ENCODE measurements around the gene TCF3.
"Not testable (repeated sequence)": the region's sequence is repeated elsewhere in the genome, so short reads cannot be mapped to it uniquely, and the experiment has no call there.

The TCF3 gene

DNA sequence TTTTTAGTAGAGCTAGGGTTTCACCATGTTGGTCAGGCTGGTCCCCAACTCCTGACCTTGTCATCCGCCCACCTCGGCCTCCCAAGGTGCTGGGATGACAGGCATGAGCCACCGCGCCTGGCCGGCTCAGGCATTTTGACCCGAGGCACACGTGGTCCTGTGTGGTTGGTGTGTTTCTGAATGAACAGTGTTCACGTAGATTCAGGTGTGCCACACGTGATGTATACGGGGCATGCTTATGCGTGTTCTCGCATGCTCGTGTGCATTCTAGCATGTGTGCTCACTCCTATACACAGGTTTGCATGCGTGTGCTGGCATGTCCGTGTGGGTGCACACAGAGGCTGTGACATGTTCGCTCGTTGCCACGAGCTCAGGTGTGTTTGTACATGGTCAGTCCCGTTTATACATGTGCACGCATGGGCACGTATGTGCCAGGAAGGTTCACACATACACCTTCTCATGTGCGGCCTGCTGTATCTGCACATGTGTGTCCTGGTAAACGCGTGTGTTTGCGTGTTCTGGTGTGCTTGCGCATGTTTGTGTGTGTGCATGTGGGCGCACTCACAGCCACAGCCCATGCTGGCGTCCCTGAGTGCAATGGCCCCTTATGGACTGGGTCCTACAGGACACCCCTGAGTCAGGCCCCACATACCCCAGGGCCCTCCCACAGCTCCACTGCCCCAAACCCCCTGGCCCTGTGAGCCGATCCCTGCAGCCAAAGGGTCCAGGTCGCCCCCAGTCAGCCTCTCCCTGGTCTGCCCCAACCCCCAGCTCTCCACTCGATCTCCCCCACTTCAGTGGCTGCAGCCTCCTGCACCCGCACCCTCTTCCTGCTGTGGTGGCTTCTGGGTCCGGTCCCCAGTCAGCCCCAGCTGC, 20.6 kb upstream of the TCF3 start:
- DNase-seq (ENCODE audit: low read depth), result no peak

DNA sequence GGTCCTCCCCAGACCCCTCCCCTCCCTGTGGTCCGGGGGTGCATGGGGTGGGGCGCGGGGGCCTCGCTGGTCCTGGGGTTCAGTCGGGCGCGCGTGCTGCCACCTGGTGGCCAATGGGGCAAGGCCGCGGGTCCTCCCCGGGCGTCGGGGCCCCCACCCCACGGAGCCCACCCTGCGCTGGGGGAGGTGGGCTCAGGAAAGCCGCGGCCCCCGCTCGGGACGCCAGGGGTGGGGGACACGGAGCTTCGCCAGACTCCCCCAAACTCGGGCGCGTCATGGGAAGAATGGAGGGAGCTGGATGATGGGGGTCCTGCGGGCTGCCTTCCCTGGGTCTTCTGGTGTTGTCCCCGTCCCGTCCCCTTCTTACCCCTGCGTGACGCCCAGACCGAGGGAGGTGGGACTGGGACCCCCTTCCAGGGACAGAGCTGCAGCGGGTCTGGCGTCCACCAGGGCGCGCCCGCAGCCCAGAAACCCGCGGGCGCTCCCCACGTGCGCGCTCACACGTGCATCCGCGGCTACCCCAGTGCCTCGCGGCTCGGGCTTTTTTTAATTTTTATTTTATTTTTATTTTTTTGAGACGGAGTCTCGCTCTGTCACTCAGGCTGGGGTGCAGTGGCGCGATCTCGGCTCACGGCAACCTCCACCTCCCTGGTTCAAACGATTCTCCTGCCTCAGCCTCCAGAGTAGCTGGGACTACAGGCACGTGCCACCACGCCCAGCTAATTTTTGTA, 19.8 kb upstream of the TCF3 start:
- DNase-seq (ENCODE audit: low read depth), result no peak

DNA sequence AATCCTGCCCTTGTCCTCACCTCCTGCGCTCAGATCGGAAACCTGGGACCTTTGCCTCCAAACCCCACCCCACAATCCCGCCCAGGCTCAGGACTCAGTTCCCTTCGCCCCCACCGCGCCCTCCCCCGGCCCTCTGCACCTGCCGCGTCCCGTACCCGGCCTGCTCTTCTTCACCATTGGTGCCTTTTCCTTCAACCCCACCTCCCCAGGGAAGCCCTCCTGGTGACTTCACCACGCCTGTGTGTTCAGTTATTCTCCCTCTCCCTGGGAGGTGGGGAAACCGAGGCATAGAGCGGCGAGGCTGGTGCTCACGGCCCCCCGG, 19.3 kb upstream of the TCF3 start:
- no peak for DNase-seq (ENCODE audit: low read depth)

DNA sequence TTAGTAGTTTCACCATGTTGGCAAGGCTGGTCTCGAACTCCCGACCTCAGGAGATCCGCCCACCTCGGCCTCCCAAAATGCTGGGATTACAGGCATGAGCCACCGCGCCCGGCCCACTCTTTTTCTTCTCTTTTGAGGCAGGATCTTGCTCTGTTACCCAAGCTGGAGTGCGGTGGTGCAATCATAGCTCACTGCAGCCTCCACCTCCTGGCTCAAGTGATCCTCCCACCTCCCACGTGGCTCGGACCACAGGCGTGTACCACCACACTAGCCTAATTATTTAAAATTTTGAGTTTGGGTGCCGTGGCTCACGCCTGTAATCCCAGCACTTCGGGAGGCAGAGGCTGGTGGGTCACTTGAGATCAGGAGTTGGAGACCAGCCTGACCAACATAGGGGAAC, 18.3 kb upstream of the TCF3 start:
- DNase-seq (ENCODE audit: low read depth), result not testable (repeated sequence)

DNA sequence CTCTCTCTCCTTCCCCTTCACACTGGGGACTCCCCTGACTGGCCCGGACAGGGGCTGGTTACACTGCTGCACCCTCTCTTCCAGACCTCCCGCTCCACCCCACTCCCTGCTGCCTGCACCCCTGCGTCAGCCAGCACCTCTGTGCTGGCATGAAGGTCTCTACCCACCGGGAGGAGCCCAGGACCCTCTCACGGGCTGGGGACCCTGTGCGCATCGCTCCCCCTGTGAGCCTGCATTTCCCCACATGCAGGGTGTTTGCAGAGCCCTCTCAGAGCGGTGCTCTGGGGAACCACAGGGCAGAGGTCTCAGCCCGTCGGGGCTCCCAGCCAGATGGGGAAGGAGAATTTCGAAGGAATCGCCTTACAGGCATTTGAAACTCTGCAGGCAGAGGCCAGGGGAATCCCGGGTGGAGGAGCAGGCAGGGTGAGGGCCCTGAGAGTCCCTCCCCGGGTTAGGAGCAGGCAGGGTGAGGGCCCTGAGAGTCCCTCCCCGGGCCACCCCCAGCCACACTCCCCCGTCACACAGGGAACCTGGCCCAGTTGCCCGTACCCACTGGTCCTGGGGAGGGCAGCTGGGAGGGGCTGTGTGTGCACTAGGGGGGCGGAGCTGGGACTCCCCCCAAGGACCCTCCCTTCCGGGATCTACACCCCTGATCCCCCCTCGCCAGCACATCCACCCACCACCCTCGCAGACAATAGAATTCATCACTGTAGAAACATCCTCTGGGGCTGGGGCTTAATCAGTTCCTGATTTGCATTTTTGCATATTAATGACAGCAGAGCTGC, 16.3 kb upstream of the TCF3 start:
- DNase-seq (ENCODE audit: low read depth), result no peak

DNA sequence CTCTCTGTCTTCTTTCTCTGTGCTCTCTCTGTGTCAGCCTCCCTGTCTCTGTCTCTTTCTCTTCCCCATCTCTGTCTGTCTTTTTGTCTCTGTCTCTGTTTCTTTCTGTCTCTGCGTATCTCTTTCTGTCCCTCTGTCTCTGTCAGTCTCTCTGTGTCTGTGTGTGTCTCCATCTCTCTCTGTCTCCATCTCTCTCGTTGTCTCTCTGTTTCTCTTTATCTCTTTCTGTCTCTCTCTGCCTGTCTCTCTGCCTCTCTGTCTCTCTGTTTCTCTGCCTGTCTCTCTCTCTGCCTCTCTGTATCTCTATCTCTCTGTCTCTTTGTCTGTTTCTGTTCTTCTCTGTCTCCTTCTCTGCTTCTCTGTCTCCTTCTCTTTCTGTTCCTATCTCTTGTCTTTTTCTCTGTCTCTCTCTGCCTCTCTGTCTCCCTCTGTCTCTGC, 15.7 kb upstream of the TCF3 start:
- DNase-seq (ENCODE audit: low read depth), result no peak

DNA sequence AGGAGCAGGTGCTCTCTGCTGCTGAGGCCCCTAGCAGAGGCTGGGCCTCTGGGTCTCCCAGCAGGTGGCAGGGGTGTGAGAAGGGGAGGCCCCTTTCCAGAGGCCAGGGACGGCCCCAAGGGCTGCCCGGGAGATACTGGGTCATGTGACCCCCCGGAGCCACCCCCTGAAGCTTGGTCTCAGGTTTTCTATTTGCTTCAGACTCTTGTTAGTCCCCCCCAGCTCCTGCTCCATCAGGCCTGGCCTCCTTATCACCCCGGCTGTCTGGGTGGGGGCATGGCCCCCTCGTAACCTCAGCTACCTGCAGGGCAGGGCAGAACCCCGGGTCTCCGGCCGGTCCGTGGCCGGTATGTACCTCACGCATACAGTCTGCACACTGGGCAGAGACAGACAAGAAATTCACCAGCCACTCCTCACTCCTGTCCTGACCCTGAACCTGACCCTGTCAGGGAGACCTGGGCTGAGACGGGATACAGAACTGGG, 13.2 kb upstream of the TCF3 start:
- DNase-seq (ENCODE audit: low read depth), result no peak

DNA sequence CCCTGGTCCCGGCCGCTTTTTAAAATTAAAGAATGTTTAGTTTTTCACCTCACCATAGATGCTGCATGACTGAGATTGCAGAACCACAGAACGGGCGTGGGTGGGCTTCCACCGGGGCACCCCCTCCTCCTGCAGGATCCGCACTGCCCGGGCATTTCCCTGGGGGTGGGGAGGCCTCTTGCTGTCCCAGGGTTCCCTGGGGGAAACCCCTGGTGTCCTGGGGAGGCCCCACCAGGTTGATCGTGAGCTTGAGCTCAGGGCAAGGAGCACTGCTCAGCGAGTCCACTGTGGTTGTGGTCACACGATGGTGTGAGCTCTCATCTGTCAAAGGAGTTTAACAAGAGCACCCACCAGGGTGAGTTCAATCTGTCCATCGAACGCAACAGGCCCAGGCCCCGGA, 11.4 kb upstream of the TCF3 start:
- no peak for DNase-seq (ENCODE audit: low read depth)

DNA sequence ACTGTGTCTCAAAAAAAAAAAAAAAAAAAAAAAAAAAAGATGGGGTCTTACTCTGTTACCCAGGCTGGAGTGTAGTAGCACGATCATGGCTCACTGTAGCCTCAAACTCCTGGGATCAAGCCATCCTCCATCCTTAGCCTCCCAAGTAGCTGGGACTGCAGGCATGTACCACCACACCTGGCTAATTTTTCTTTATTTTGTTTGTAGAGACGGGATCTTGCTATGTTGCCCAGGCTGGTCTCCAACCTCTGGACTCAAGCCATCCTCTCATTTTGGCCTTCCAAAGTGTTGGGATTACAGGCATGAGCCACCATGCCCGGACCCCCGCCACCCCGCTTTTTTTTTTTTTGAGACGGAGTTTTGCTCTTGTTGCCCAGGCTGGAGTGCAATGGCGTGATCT, 10.8 kb upstream of the TCF3 start:
- not testable (repeated sequence) for DNase-seq (ENCODE audit: low read depth)

DNA sequence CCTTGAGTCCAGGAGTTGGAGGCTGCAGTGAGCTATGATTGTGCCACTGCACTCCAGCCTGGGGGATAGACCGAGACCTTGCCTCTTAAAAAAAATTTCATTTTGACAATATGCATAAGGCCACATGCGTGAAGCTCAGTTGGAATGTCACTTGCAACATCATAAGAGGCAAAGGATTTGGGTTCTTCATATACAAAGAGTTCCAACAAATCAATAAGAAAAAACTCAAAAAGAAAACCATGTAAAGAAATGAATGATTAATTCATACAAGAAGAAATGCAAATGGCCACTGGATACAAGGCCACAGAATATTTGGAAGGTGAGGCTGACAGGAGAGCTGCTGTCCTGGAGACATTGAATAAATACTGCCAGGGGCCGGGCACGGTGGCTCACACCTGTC, 9.6 kb upstream of the TCF3 start:
- DNase-seq (ENCODE audit: low read depth), result no peak

DNA sequence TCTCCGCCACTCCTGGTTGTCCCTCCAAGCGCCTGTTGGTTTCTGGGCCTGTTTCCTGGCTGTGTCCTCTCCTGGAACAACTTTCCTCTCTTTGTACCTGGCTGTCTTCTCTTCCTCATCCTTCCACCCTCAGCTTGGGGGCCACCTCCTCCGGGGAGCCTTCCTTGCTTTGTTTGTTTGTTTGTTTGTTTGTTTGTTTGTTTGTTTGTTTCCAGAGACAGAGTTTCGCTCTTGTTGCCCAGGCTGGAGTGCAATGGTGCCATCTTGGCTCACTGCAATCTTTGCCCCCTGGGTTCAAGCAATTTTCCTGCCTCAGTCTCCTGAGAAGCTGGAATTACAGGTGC, 6.6 kb upstream of the TCF3 start:
- DNase-seq (ENCODE audit: low read depth), result no peak

DNA sequence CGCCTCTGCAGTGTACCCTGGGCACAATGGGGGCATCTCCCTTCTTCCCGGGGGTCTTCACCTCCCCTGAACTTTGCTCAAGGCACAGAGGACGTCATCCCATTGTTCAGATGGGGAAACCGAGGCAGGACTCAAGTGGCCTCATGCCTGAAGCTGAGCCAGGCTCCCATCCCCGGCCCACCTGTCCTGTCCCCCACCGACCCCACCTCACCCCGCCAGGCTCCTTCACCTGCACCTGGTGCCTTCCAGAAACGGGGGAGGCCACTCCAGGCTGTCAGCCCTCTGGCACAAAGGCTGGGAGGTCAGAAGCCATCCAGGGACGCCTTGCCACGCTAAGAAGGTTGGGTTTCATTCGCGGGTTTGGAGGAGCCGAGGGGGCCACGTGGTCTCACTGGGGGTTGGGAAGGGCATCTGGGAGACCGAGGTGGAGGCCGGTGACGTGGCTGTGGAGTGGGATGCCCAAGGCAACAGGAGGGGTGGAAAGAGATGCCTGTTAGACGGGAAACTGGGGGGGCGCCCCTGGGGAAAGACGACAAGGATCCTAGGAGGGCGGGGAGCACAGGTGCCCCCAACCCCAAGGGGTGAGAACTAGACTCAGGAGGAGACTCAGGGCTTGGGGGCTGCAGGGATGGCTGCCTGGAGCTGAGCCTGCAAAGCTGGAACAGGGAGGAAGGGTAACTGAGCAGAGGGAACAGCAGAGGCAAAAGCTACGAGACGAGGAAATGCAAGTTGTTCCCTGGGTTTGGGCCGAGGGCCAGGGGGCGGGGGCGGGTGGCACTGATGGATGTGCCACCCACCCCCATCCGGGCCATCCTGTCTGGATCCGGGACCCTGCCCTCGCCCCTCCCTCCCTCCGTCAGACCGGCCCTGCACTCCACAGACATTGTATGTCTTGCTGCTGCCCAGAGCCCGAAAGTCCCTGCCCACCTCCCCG, 6.0 kb upstream of the TCF3 start:
- no peak for DNase-seq (ENCODE audit: low read depth)

DNA sequence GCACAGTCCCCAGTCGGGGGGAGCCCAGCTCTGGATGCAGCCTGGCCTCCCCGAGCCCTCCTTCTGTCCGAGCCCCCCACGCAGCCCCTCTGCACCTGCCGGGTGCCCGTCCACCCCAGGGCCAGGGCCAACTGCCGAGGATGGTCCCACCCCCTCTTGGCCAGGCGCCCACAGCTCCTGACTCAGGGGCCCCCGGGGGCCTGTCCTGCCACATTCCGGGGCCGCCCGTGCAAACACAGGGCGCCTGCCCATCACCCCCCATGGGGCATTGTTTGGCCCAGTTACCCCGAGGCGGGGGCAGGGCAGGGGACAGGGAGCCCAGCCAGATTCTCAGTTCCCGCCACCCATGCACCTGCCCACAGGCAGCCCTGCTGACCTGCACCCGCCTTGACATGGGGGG, 5.3 kb upstream of the TCF3 start:
- no peak for DNase-seq (ENCODE audit: low read depth)

DNA sequence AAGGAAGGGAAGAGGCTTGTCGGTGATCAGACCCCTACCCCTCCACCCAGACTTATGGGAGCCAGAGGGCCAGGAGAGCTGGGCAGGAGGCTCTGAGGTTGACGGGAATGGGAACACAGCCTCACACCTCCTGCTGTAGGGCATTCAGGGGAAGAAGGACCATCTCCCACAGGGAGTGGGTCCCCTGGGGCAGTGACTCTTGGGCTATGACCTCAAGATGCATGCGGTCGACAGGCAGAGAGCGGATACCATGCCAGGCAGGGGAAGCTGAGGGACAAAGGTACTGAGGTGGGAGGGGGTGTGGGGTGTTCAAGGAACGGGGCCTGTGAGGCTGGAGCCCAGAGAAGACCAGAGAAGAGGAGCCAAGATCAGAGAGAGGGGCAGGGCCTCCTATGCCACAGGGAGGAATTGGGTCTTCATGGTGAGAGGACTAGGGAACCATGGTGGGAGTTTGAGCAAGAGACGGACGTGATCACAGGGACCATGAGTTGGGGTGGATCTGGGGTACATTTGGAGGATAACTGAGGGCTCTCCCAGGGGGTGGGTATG, 4.6 kb upstream of the TCF3 start:
- no peak for DNase-seq (ENCODE audit: low read depth)

DNA sequence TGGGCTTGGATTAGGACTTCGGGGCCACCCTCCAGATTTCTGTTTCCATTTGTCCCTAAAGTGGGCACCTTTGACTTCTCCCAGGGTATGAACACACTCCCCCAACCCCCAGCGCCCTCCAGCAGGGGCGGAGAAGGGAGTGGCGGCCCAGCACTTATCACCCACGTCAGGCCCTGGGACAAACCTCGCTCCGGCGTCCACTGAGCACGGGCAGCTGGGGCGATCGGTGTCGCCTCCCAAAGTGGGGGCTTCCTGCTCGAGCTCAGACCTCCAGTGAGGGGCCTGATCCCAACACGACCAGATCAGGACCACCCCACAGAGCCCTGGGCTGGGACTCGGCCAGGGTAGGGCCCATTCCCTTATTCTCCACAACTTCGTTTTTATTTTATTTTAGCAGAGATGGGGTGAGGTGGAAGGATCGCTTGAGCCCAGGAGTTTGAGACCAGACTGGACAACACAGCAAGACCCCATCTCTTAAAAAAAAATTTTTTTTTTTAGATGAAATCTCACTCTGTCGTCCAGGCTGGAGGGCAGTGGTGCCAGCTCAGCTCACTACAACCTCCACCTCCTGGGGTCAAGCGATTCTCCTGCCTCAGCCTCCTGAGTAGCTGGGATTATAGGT, 3.7 kb upstream of the TCF3 start:
- no peak for DNase-seq (ENCODE audit: low read depth)

DNA sequence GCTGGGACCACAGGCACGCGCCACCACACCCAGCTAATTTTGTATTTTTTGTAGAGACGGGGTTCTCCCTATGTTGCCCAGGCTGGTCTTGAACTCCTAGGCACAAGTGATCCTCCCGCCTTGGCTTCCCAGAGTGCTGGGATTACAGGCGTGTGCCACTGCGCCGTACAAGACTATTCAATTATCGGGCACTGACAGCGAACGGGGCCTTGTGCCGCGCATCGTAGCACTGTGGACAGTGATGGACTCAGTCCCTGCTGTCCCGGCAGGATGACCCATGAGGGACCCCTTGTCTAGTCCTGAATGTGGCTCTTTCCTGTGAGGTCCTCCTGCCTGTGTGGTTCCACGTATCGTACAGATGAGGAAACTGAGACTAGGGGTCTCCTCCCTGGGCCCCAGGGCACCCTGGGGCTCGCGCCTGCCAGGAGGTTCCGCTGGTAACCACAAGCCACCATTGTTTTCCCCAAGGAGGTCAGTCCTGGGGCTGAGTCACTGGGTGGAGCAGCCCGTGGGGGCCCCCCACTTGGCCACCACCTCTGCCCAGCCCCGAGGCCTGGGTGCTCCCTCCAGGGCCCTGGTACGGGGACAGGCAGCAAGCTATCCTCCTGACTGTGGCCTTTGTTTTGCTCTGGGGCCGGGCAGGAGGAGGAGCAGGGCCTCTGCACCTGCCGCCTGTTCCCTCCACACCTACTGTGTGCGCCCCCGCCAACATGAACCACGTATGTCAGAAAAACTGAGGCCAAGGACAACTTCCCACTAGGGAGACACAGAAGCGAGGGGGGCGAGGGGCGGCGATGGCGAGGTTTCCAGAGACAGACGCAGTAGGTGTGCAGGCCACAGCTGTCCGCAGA, 2.9 kb upstream of the TCF3 start:
- no peak for DNase-seq (ENCODE audit: low read depth)

DNA sequence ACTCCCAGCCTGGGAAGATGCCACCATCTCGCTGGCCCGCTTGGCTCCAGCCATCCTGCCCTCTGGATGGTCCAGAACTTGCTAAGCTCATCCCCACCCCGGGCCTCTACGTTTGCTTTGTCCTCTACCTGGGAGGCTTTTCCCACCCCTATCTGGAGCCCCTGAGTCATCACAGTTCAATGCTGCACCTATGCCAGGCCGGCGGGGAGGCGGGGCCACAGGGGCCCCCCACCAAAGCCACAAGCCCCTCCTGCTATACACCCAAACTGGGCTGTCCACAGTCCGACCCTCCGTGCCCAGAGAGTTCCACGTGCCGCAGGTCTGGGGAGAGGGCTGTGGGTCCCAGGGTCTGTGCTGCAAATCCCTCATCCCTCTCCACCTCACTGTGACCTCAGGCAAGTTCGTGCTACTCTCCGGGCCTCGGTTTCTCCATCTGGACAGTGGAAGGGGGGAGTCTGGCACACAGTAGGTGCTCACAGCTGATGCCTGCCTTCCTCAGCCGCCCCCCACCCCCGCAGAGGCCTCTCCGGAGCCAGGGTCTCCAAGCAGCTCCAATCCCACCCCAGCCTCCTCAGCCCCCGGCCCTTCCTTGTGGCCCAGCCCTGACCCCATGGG, 1.9 kb upstream of the TCF3 start:
- no peak for DNase-seq (ENCODE audit: low read depth)

DNA sequence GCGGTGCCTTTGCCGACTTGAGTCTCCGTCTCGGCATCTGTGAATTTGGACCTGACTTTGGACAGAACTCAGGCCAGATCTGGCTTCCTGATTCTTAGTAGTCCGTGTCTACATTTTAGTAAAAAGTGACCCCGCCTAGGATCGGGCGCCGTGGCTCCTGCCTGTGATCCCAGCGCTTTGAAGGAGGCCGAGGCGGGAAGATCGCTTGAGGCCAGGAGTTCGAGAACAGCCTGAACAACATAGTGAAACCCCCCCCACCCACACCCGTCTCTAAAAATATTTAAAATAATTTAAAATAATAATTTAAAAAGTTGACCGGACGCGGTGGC, 849 bp upstream of the TCF3 start:
- DNase-seq (ENCODE audit: low read depth), result no peak

DNA sequence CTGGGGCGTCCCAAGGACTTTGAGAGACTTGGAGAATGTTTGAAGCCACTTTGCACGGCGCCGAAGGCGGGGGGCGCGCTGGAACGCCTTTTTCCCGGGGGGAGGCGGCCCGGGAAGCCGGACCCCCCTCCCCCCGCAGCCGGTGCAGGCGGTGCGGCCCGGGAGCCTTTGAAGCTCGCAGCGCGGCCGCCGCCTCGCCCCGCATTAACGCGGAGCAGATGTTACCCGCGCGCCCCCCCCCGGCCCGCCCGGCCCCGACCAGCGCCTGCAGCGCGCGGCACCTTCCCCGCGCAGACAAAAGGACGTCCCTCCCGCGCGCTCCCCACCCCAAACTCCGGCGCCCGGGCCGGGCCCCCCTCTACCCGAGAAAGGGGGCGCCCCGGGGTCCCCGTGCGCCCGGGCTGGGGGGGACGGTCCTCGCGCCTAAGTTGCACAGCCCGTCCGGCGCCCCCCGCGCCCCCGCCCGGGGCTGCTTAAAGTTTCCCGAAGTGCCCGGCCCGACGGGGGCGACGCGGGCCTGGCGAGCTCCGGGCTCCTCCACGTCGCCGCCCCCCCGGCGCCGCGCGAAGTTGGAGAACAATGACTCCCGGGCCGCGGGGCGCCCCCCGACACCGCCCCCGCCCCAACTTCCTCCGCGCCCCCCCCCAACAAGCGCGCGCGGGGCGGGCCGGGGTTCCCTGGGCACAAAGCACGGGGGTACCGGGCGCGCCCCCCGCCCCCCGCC, 685 bp downstream of the TCF3 start:
- no peak for DNase-seq (ENCODE audit: low read depth)
